Measurements from ENCODE around the gene HABP2. TPM values are rescaled to one million over a fixed set of nuclear protein-coding genes. Genes with fewer than 3 reads are reported as not detected.

Gene HABP2
- total and polyA plus RNA-seq, 2 of the 4 experiments (the other 2 are of a cell fraction), result not detected

DNA sequence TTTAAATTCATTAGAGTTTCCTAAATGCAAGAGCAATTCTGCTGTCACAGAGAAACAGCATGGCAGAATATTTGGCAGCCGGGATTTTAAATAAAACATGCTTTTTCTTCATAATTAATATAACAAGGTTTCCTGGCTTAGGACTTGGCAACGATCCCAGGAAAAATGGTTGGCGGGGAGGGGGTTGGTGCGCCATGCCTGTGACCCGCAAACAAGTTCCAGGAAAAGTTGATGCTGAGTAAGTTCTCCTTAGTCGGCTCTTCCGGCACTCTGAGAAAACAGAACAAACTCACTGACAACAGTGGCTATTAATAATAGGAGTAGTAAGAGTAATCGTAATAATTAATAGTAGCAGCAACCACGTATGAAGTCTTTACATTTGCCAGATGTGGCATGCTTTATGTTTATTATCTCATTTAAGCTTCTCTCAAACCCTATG lies 4.6 kb downstream of the HABP2 start:
- no TSS peak for BruUV-seq (replicated peaks)
- no peak overlapping the region for H4K91ac ChIP-seq (ENCODE audit: insufficient read depth, low read depth, low read length)
- H3K4me3 ChIP-seq (ENCODE audit: insufficient read depth, low read depth, low read length), result no peak overlapping the region
- no peak overlapping the region for H3K14ac ChIP-seq (replicated peaks; ENCODE audit: low read depth, low read length)
- no peaks in the 10 kb centered on the region for H4K20me1 ChIP-seq (ENCODE audit: insufficient read depth, low read length)
- no peak overlapping the region for H3K4ac ChIP-seq (ENCODE audit: low read depth, low read length)
- intact Hi-C loops (cut with micrococcal nuclease) (no loop called here), dilution Hi-C loops (cut with HindIII; ENCODE audit: low sequenced_read_pairs, unreplicated experiment) (no loop called here), in situ Hi-C loops (cut with MboI; ENCODE audit: low sequenced_read_pairs) (no loop called here)
- H3K27ac ChIP-seq (ENCODE audit: insufficient read depth, low read length), result no peak overlapping the region
- H3K9me1 ChIP-seq (ENCODE audit: insufficient read depth, low read length), result no peaks in the 10 kb centered on the region
- no peak overlapping the region for H2BK20ac ChIP-seq (ENCODE audit: low read depth, low read length)
- no peak for TF ChIP-seq RCOR1 (IDR thresholded peaks at IDR 0.05; ENCODE audit: insufficient replicate concordance, low read length)
- TF ChIP-seq MAZ (IDR thresholded peaks at IDR 0.05; ENCODE audit: borderline replicate concordance, low read depth, low read length), result no peak
- TF ChIP-seq MAFK (IDR thresholded peaks at IDR 0.05; ENCODE audit: low read depth, low read length), result no peak
- no peak for TF ChIP-seq SMC3 (IDR thresholded peaks at IDR 0.05; ENCODE audit: low read depth, low read length)
- no peak for TF ChIP-seq MXI1 (IDR thresholded peaks at IDR 0.05; ENCODE audit: borderline replicate concordance, low read depth, low read length)
- no peak for TF ChIP-seq CHD1 (IDR thresholded peaks at IDR 0.05; ENCODE audit: low read depth, low read length)
- TF ChIP-seq, protein P1, sequence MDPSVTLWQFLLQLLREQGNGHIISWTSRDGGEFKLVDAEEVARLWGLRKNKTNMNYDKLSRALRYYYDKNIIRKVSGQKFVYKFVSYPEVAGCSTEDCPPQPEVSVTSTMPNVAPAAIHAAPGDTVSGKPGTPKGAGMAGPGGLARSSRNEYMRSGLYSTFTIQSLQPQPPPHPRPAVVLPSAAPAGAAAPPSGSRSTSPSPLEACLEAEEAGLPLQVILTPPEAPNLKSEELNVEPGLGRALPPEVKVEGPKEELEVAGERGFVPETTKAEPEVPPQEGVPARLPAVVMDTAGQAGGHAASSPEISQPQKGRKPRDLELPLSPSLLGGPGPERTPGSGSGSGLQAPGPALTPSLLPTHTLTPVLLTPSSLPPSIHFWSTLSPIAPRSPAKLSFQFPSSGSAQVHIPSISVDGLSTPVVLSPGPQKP (IDR thresholded peaks at IDR 0.05; ENCODE audit: borderline replicate concordance, low read depth, low read length), result no peak
- no peak for TF ChIP-seq BHLHE40 (IDR thresholded peaks at IDR 0.05; ENCODE audit: low read depth, low read length)
- TF ChIP-seq, protein P2, sequence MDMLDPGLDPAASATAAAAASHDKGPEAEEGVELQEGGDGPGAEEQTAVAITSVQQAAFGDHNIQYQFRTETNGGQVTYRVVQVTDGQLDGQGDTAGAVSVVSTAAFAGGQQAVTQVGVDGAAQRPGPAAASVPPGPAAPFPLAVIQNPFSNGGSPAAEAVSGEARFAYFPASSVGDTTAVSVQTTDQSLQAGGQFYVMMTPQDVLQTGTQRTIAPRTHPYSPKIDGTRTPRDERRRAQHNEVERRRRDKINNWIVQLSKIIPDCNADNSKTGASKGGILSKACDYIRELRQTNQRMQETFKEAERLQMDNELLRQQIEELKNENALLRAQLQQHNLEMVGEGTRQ (IDR thresholded peaks at IDR 0.05; ENCODE audit: low read depth, low read length), result no peak
- TF ChIP-seq RFX5 (IDR thresholded peaks at IDR 0.05; ENCODE audit: low read depth, low read length), result no peak
- TF ChIP-seq, protein P3, sequence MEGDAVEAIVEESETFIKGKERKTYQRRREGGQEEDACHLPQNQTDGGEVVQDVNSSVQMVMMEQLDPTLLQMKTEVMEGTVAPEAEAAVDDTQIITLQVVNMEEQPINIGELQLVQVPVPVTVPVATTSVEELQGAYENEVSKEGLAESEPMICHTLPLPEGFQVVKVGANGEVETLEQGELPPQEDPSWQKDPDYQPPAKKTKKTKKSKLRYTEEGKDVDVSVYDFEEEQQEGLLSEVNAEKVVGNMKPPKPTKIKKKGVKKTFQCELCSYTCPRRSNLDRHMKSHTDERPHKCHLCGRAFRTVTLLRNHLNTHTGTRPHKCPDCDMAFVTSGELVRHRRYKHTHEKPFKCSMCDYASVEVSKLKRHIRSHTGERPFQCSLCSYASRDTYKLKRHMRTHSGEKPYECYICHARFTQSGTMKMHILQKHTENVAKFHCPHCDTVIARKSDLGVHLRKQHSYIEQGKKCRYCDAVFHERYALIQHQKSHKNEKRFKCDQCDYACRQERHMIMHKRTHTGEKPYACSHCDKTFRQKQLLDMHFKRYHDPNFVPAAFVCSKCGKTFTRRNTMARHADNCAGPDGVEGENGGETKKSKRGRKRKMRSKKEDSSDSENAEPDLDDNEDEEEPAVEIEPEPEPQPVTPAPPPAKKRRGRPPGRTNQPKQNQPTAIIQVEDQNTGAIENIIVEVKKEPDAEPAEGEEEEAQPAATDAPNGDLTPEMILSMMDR (conservative IDR thresholded peaks at IDR 0.05; ENCODE audit: low read depth, low read length), result no peak
- no peak for TF ChIP-seq NFE2L2 (IDR thresholded peaks at IDR 0.05; ENCODE audit: low read depth, low read length)
- TF ChIP-seq POLR2A (IDR thresholded peaks at IDR 0.05; ENCODE audit: low read depth, low read length), result no peak
- no peak overlapping the region for H4K5ac ChIP-seq (ENCODE audit: low read depth, low read length)
- no peaks in the 10 kb centered on the region for H3K9me3 ChIP-seq (ENCODE audit: control insufficient read depth, insufficient read depth, low read length)
- ATAC-seq (ENCODE audit: low read depth) (no peak), DNase-seq (no peak)
- ChIA-PET POLR2A (ENCODE audit: unreplicated experiment) (no interaction called here), CTCF (no interaction called here)
- H3K23ac ChIP-seq (ENCODE audit: low read depth, low read length), result no peak overlapping the region
- no peak overlapping the region for H3K4me2 ChIP-seq (ENCODE audit: low read depth, low read length)
- no peak overlapping the region for H3K18ac ChIP-seq (ENCODE audit: low read depth, low read length)
- H3K4me1 ChIP-seq (ENCODE audit: control insufficient read depth, insufficient read depth, low read length), result no peaks in the 10 kb centered on the region
- peaks cover 6% of the 10 kb centered on the region; the same call in 1 of the 2 replicates for H3K27me3 ChIP-seq (ENCODE audit: control insufficient read depth, insufficient read depth, low read length)
- H2AK9ac ChIP-seq (replicated peaks; ENCODE audit: low read depth, low read length, poor library complexity), result no peak overlapping the region
- H3K9ac ChIP-seq (ENCODE audit: low read depth, low read length), result no peak overlapping the region
- H3K36me3 ChIP-seq (ENCODE audit: control insufficient read depth, insufficient read depth, low read length), result no peaks in the 10 kb centered on the region
- H4K8ac ChIP-seq (ENCODE audit: low read depth in 2 of 2, low read length in 2 of 2), result no peak overlapping the region
- no peaks in the 10 kb centered on the region for H3K79me1 ChIP-seq (ENCODE audit: low read depth in 1 of 2, low read length in 2 of 2)
- H3K56ac ChIP-seq (ENCODE audit: extremely low read depth, insufficient read depth, low read length), result no peak overlapping the region
- no peak overlapping the region for H2AK5ac ChIP-seq (ENCODE audit: low read depth, low read length)
- no peak overlapping the region for H2BK15ac ChIP-seq (ENCODE audit: low read depth, low read length)
- H2BK120ac ChIP-seq (ENCODE audit: low read depth, low read length), result no peak overlapping the region
- no CpG with 5 or more reads among the region's 9 CpGs for WGBS, 2 experiments (ENCODE audit: extremely low coverage in 2 of 2, insufficient read length in 1 of 2)
- no peak overlapping the region for H2BK5ac ChIP-seq (ENCODE audit: low read depth, low read length, poor library complexity, severe bottlenecking)
- H2AFZ ChIP-seq (replicated peaks; ENCODE audit: low read length, poor library complexity), result no peak overlapping the region

Data from IMR-90 (cell line).